H1 (cell line): ENCODE results near the gene ENOSF1. TPM values are rescaled to one million over a fixed set of nuclear protein-coding genes. Genes with fewer than 3 reads are reported as not detected.

Experiments used
- EP300 ChIP-seq, 2 experiments: IDR thresholded peaks; 1 replicate in 1 of 2; 2 replicates in 1 of 2; pipeline ENCODE4 v1.6.1; 2011 to 2012; ENCODE audit warnings: low read depth in 2 of 2, low read length in 2 of 2, mild to moderate bottlenecking in 2 of 2, borderline replicate concordance in 1 of 2, inconsistent platforms in 1 of 2, moderate library complexity in 1 of 2
- KDM1A ChIP-seq: fragments of 200-600, 300-600 bp; sonication (generic); IDR thresholded peaks from 2 replicates; pipeline ENCODE4 v1.7.1; 2016; ENCODE audit warnings: mild to moderate bottlenecking, low read length, borderline replicate concordance
- RFX5 ChIP-seq: IDR thresholded peaks from 2 replicates; pipeline ENCODE4 v1.6.1; 2011; ENCODE audit warnings: low read depth, low read length, improper control_type of control experiment, borderline replicate concordance
- SAP30 ChIP-seq: fragments of 300-600 bp; sonication (generic); IDR thresholded peaks from 2 replicates; pipeline ENCODE4 v1.7.1; 2012; ENCODE audit warnings: low read length, moderate library complexity, mild to moderate bottlenecking, inconsistent platforms; ENCODE audit not compliant: insufficient read depth, insufficient replicate concordance
- SIN3A ChIP-seq, 2 experiments: IDR thresholded peaks in 1 of 2; conservative IDR thresholded peaks in 1 of 2; 2 replicates each; pipeline ENCODE4 v1.6.1; 2011 to 2012; ENCODE audit warnings: low read length in 2 of 2, improper control_type of control experiment in 1 of 2, low read depth in 1 of 2, mild to moderate bottlenecking in 1 of 2
- polyA plus RNA-seq, 7 experiments: library from polyadenylated mRNA; depleted of rRNA in 3 of 7; stranded (reverse) in 5 of 7; unstranded in 2 of 7; fragments of >200 nt in 5 of 7; fragments of 200-250 nt in 2 of 7; gene quantifications; 1 replicate in 5 of 7; 2 replicates in 1 of 7; 4 replicates in 1 of 7; pipeline versions ENCODE4 v1.2.1 to v1.2.3, GENCODE V29; 2011 to 2013; ENCODE audit warnings: missing spikeins in 2 of 7, mixed read lengths in 2 of 7
- total RNA-seq: library from RNA; stranded (reverse); fragmentation: NEBNext Ultra II Directional; extraction: Animal tissue kit (Norgen Biotek cat#: 25700); gene quantifications from 2 replicates; pipeline ENCODE4 v1.2.1, GENCODE V29; 2021
- TF ChIP-seq, protein P1 (sequence below): IDR thresholded peaks from 2 replicates; pipeline ENCODE4 v1.6.1; 2012; ENCODE audit warnings: low read length, inconsistent platforms
- TF ChIP-seq, protein P2 (sequence below): IDR thresholded peaks from 2 replicates; pipeline ENCODE4 v1.6.1; 2011; ENCODE audit warnings: low read depth, mild to moderate bottlenecking, low read length; ENCODE audit not compliant: insufficient read depth

ENOSF1 gene
- total and polyA plus RNA-seq, 2 of the 8 experiments (the other 6 are each of a cell fraction or from before 2014, with no cell fraction given): 15.4 to 26.4 TPM

DNA sequence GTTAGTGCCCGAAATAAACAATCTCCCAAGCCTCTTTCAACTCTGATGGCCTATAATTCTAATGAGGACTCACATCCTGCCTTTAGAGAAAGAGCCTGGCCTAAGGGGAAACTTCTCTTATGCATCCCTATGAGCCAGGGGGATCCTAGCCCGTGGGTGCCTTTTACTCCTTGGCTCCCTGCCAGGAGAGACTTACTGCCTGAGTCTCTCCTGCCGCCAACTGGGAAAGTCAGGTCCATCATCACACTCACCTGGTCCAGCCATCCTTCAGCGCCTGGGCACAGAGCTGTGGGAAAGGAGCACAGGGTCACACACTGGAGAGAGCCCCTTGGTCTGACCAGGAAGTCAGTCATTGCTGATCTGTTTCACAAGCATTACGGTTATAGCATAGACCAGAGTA is 24.1 kb downstream of the ENOSF1 start (continued):
- TF ChIP-seq, protein P1, sequence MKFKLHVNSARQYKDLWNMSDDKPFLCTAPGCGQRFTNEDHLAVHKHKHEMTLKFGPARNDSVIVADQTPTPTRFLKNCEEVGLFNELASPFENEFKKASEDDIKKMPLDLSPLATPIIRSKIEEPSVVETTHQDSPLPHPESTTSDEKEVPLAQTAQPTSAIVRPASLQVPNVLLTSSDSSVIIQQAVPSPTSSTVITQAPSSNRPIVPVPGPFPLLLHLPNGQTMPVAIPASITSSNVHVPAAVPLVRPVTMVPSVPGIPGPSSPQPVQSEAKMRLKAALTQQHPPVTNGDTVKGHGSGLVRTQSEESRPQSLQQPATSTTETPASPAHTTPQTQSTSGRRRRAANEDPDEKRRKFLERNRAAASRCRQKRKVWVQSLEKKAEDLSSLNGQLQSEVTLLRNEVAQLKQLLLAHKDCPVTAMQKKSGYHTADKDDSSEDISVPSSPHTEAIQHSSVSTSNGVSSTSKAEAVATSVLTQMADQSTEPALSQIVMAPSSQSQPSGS: no peak
- no peak for TF ChIP-seq RFX5
- TF ChIP-seq EP300 (IDR thresholded peaks at IDR 0.05; ENCODE audit: borderline replicate concordance in 1 of 2, low read depth in 2 of 2, low read length in 2 of 2): no peak
- TF ChIP-seq, protein P2, sequence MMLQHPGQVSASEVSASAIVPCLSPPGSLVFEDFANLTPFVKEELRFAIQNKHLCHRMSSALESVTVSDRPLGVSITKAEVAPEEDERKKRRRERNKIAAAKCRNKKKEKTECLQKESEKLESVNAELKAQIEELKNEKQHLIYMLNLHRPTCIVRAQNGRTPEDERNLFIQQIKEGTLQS: no peak
- TF ChIP-seq SAP30: no peak
- no peak for TF ChIP-seq SIN3A (conservative IDR thresholded peaks at IDR 0.05 in 1 of 2, IDR thresholded peaks at IDR 0.05 in 1 of 2; ENCODE audit: low read depth in 1 of 2, low read length in 2 of 2)
- TF ChIP-seq KDM1A: no peak
